Measurements from ENCODE around the gene IRF4.

Gene IRF4

DNA sequence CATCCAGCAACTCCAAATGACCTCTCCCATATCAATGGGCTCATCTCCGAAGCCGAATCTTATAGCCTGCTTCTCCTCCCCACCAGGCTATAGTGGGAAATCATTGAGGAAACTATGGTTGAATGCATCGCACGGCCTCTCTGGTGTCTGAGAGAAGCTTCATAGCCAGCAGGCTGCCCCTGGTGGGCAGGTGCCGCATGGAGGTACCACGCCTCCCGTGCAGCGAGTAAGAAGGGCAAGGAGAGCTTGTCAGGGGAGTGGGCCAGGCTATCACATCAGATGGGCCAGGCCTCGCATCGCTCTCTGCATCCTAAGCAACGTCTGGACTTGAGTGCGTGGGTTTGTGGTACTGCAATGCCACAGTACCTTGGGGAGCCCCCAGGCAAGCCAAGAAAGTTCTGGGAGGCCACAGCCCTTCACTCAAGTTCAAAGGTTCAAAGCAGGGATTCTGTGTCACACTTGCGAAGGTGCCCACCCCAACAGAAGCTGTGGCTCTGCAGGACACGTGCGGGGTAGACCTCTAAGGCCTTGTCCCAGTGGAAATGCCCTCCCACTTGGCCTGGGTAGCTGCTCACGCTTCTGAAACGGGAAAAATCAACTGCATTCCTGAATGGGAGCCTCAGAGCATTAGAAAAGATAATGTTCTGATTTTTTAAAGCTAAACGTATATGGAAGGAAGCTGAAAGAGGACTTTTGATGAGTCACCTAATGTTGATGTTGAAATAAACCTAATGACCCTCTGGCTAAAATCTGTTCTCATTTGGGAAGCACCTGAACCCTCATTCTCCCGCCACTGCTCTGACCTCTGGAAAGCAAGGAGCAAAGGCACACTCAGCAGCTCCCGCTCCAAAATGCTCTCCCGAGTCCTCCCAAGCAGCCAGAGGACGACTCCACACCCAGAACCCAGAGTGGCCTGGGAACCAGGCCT, 8.4 kb upstream of the IRF4 start:
- DNase-seq, result no peak

DNA sequence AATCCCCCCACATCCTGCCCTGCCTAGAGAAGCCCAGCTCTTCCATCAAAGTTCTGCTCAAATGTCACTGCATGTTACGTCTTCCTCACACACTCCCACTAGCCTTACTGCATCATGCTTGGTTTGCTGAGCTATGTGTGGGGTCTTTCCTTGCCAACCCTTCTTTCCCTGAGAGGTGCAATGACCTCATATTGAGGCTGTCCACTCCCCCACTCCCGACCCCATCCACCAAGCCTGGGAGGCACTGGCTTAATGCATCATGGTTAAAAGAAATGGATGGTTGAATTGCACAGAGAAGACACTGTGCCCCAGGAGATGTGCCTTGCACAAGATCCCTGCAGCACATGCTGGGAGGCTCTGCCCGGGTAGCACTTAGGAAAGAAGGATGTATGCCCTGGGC, 7.7 kb upstream of the IRF4 start:
- DNase-seq, result no peak

DNA sequence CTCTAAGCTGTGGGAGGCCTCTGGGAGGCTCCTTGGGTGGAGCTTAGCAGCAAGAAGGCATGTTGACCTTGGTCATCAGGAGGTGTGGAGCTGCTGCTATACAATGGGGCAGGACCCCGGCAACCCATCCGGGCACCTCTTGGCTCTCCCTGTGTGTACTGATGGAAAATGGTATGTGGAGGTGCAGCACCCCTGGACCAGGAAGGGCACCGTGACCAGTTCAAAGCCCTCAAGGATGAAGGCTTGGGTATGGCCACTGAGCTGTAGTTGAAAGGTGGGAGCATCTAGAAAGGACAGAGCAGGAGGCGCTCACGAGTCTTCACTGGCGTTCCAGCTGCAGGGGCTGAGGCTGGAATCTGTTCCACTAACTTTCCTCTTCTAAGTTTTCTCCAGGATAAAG, 6.7 kb upstream of the IRF4 start:
- DNase-seq, result no peak

DNA sequence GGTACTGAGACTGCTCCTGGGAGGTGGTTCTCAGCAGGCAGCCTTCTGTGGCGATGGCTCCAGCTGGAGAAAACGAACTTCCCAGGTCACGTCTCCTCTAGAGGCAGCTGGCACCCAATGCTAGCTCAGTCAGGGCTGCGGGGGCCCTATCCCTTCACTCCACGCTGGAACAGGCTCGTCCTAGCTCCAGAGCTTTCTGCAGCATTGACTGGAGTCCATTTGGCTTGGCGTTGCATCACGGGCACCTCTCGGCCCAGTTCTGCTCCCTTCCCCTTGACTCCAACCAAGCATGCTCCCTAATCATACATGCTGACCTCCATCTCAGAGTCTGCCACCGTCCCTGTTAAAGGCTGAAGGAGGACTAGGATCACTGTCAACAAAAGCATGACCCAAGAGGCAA, 5.9 kb upstream of the IRF4 start:
- DNase-seq, result no peak

DNA sequence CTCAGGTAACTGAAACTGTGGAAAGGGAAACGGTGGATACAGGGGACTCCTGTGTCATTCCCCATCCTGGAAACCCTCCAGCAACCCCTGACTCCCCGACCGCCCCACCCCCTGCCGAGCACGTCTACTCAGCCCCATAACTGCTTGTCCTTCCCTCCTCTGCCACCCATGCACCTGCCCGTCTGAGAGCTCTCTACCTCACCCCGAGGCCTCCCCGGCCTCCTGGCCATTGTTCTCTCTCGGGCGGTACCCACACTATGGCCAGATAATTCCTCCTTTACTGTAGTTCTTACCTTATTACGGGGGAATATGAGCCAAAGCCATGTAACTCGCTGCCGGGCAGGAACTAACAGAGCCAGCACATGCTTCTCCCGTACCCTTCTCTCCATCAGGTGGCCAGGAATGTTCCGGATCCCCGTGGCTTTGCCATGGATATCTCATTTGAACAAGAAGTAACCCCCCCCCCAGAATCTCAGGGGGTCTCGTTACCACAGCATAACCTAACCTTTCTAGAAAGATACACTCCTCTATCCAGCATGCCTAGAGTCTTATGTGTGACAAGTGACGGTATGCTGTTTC, 4.8 kb upstream of the IRF4 start:
- DNase-seq, result no peak

DNA sequence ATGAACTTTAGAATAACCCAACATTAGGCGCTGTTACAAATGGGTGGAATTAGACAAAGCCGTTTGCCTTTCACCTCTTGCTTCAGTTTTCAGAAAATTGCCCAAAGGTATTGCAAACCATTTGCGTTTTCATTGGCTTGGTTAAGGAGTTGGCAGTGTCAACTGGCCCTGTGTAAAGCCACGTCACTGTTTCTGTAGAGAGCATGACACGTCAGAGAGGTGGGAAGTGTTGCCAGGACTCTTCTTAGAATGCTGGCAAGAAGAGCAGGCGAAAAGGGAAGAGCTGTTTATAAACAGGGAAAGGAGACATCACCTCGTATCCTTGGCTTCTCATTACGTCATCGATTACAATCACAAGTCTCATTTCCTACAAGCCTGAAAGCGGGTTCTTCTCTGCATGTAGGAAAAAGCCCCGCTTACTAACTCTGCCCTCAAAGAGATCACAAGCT, 4.2 kb upstream of the IRF4 start:
- DNase-seq, result no peak

DNA sequence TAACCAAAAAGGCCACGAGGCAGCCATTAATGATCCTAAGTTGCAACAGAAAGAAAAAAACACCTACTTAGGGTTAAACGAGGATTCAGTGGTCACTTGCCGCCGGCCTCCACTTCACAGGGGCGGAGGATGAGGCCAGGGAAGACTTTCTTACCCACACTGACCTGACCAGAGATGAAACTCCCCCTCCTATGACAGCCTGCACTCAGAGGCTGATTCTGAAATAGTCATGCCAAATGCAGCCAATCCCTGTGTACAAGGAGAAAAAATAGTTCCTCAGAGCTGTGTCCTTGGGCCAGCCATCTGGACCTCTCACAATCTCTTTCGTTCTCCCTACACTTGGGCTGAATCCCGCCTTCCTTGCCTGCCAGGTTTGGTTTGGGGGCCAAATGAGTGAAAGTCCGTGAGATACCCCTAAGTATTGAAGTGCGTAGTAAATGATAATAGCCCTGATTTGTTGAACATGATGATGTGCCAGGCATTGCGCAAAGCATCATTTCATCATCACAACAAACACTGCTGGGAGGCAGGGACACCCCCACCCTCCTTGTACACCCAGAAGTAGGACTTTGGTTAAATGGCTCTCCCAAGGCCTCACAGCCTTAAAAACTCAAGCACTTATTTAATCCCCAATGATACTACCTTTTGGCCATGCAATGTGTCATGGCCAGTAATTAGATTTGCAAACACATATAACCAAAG, 3.2 kb upstream of the IRF4 start:
- DNase-seq, result no peak

DNA sequence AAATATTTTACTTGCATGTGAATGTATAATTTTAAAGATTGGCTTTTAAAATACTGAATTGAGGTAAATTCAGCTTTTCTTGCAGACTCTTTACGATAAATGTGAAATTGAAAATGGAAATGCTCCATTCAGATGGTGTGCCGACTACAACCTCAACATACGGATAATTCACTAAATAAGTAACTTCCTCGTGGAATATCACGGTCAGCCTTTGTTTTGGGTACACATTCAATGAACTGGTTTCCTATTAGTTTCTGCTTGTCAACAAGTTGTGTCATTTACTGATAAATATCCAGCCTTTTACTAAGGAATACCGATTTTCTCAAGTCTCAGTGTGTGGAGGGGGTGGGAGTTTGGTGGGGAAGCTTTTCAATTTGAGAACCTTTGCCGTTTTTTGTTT, 2.4 kb upstream of the IRF4 start:
- no peak for DNase-seq

DNA sequence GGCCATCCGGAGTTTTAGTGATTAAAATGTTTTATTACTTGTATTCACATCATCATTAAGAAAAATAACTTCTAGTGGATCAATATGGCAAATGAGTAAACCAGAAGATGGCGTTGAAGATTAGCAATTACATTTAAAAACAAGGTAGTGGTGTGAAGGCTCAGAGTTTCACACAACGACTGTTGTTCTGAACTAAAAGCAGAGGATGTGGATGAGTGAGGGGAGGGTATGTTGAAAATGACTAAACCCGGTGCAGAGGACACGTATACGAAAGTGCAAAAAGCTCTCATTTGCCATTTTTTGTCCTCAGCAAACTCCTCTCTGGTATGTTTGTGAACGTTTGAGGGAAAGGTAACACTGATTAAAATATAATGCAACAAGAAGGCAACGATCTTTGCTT, 1.9 kb upstream of the IRF4 start:
- DNase-seq, result no peak

DNA sequence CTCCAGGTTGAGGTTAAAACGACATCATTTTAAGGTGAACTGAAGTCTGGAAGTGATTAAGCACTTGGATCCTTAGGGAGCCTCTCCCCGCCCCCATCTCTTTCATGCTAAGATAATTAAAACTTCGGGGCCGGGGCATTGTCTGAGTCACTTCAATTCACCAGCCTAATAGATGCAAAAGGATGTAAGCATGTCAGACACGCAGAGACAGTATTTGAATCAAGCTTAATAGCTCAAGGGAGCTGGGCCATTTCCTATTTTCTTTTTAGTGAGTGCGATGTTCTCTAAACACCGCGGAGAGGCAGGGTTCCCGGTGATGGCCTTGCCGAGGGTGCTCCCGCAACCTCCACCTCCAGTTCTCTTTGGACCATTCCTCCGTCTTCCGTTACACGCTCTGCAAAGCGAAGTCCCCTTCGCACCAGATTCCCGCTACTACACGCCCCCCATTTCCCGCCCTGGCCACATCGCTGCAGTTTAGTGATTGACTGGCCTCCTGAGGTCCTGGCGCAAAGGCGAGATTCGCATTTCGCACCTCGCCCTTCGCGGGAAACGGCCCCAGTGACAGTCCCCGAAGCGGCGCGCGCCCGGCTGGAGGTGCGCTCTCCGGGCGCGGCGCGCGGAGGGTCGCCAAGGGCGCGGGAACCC, 516 bp upstream of the IRF4 start:
- DNase-seq, result no peak

DNA sequence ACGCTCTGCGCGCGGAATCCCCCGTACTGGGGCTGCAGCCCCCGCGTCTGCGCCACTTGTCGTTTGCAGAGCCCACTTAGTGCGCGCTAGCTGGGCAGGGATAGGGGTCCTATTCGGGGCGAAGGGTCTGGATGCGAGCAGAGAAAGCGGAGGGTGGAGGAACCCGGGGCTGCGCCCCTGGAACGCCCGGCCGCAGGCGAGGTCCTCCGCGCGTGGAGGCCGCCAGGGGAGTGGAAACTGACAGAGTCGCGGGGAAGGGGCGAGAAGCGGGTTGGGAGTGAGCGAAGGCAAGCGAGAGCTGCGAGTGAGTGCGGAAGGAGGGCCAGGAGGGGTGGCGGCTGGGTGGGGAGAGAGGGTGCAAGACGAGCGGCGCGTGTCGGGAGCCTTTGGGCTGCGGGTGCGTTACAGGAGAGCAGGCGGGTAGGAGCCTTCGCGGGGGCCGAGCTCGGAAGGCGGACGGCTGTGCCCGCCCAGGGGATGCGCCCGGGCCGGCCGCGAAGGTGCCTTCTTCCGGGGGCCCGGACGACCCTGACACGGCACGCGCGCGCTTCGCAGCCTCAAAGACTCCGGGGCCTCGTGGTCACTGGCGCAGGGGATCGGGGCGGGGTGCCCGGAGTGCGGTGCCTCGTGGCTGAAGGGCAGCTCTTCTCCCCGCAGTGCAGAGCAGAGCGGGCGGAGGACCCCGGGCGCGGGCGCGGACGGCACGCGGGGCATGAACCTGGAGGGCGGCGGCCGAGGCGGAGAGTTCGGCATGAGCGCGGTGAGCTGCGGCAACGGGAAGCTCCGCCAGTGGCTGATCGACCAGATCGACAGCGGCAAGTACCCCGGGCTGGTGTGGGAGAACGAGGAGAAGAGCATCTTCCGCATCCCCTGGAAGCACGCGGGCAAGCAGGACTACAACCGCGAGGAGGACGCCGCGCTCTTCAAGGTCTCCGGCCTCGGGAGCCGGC, 1.2 kb downstream of the IRF4 start:
- DNase-seq, result no peak

DNA sequence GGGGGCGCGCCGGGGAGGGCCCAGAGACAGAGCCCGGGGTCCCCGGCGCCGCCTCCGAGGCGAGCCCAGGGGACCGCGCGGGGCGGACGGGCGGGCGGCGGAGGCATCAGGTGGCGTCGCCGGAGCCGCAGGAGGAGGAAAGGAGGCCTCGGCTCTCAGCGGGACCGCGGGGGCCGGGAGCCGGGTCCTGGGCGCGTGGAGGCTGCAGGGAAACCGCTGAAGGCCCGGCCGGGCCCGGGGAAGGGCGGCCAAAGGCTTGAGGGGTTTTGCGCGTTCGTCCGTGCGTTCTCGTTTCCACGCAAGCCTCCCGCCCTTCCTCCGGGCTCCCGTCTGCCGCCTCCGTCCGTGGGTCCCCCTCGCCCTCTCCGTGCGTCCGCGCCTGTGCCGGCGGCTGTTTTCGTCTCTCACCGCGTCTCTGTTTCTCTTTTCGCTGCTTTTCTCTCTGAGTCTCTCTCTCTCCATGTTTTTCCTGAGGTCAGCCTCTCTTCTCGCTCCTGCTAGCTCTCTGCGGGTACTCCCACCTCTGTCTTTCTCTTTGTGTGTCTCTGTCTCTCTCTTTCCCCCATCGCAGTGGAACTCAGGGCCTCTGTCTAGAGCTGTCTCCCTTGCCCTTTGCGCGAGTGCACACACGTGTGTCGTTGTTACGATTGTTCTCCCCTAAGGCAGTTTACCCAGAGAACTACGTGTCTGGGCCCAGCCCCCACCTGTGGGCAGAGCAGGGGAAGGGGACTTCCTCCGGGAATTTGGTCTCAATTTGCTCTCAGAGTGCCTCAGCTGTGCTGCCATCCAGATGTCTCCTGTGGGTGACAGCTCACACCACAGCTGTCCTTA, 2.1 kb downstream of the IRF4 start:
- no peak for DNase-seq

DNA sequence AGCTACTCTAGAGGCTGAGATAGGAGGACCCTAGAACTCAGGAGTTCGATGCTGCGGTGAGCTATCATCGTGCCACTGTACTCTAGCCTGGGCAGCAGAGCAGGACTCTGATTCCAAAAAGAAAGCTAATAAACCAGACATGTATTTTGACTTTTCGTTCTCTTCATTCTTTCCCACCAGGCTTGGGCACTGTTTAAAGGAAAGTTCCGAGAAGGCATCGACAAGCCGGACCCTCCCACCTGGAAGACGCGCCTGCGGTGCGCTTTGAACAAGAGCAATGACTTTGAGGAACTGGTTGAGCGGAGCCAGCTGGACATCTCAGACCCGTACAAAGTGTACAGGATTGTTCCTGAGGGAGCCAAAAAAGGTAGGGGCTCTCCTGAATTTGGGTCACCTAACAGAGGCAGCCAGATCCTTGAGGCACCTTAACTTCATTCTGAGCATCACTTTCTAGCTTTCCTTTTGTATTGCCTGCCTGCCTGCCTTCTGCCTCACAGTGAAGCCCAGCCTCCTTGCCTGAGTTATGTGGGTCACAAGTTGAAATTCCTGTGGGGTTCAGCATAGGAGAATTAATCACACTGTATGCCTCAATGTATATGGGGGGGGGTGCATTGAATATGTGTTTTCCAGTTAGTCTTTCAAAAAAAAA, 3.2 kb downstream of the IRF4 start:
- no peak for DNase-seq

DNA sequence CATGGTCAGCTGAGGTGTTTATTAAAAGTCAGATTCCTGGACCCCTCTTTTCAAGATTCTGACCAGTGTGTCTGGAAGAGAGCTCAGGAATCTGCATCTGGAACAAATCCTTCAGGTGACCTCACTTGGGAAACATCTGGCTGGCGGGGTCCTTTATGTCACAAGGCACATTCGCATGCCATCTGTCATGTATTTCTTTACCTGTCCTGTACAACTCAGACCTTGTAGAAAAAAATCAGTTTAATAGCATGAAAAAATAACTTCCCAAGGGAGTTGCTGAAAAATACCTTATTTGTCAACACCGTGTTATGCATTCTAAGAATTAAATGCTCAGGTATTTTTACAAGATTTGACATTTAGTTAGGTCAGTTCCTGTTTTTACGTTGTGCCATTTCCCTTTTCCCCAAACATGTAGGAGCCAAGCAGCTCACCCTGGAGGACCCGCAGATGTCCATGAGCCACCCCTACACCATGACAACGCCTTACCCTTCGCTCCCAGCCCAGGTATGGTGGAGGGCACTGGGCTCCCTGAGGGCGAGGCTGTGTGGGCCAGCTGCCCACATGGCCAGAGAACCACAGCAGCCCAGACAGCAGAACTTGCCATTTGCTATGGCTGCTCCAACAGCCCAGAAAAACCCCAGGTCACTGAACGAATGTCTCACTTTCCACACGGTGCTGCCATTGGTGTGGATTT, 4.0 kb downstream of the IRF4 start:
- DNase-seq, result no peak

DNA sequence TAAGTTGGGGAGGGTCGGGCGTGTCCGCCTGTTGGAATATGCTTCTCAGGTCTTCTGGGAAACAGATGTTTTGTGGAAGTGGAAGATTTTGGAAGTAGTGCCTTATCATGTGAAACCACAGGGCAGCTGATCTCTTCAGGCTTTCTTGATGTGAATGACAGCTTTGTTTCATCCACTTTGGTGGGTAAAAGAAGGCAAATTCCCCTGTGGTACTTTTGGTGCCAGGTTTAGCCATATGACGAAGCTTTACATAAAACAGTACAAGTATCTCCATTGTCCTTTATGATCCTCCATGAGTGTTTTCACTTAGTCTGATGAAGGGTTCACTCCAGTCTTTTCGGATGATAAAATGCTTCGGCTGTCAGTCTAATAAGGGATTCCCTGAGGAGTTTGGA, 4.6 kb downstream of the IRF4 start:
- no peak for DNase-seq

DNA sequence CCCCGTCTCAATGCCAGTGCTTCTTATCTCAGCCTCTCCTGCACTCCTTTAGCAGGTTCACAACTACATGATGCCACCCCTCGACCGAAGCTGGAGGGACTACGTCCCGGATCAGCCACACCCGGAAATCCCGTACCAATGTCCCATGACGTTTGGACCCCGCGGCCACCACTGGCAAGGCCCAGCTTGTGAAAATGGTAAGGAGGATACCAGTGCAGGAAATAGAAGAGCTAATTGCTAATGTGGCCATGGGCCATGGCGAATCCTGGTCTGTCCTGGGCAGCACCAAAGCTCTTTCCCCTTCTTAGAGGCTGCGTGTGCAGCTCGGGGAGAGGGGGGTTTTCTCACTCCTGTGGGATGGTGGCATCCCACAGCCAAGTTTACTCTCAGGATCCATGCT, 5.5 kb downstream of the IRF4 start:
- DNase-seq, result no peak

DNA sequence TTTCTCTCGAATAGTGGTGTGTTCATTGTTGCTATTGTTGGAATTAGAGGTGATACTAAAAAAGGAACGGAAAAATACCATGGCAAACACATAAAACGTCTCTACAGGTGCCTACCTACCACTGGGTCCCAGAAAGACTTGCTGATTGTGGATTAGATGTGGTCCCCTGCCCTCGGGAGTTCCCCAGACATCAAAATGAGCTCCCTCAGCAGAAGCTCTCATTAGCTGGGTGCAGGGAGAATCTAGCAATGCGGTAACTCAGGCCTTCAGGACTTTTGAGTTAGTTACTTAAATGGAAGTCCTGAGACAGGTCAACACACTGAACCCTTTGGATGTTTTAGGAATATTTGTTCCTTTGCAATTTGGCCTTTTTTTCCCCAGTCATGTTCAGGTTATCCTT, 6.1 kb downstream of the IRF4 start:
- no peak for DNase-seq

DNA sequence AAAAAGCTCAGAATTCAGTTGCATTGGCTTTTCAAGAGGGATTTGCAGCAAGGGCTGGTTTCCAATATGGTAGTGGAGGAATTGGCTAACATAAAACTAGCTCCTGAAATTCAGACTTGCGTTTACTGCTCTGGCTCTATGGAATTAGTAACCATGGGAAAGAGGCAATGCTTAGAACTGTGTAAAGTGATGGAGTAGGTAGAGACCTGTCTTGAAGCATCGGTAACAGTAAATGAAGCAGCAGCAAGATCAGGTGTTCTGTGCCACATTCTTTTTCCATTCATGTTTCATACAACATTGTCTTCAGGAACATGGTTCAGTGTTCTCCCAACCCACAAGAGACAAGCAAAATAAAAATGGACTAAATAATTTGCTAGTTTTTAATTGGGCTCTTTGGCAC, 6.5 kb downstream of the IRF4 start:
- no peak for DNase-seq

DNA sequence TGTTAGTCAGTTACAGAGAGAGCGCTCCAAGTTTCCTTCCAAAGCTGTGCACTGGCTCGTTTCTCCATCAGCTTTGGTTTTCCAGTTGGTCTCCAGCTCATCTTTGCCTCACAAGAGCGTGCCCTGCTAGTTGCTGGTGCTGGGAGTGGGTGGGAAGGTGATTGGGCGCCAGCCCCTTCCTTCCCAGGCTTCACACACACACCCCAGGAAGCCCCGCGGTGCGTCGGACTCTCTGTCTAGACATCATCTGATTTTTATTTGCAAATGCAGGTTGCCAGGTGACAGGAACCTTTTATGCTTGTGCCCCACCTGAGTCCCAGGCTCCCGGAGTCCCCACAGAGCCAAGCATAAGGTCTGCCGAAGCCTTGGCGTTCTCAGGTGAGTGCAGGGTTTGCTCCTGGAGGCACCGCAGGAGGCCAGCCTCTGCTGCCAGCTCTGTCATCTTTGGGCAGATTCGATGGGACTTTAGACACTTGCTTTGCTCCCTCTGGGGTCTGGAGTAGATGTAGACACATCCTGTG, 7.1 kb downstream of the IRF4 start:
- no peak for DNase-seq
